Stimulated activated CD4-positive, alpha-beta T cell treated with anti-CD3 and anti-CD28 coated beads, Interleukin-2, amount 100 ng/mL, for 48 hours (primary cell): ENCODE results near the gene FAM83D.

Source experiments
- DNase-seq, 2 donors: peaks; one replicate each; pipeline ENCODE4 v3.0.0-alpha.2; 2020

The FAM83D gene

DNA sequence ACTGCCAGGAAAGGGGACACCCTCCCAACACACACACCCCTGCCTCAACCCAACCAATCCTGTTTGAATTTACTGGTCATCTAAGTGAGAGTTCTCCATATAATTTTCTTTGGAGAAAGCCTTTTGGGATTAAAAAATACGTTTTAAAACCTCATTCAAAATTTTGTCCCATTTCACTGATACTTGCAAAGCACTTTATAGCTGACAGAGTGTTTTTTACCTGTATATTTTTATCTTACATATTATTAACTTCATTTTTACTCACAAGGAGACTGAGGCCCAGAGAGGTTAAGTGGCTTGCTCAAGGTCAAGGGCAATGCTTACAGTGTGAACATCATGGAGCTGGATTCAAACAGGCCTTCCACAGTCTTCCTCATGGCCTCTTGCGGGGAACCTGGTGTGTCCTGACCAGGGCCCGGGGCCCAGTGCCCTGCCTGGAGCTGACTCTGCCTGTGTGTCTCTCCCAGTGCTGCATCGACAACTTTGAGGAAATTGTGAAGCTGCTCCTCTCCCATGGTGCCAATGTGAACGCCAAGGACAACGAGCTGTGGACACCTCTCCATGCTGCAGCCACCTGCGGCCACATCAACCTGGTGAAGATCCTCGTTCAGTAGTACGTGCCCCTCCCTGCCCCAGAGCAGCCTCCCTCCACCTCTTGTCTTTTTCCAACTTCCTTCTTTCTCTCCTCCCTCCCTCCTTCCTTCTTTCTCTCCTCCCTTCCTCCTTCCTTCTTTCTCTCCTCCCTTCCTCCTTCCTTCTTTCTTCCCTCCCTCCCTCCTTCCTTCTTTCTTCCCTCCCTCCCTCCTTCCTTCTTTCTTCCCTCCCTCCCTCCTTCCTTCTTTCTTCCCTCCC is 30.9 kb upstream of the FAM83D start:
- no peak for DNase-seq

DNA sequence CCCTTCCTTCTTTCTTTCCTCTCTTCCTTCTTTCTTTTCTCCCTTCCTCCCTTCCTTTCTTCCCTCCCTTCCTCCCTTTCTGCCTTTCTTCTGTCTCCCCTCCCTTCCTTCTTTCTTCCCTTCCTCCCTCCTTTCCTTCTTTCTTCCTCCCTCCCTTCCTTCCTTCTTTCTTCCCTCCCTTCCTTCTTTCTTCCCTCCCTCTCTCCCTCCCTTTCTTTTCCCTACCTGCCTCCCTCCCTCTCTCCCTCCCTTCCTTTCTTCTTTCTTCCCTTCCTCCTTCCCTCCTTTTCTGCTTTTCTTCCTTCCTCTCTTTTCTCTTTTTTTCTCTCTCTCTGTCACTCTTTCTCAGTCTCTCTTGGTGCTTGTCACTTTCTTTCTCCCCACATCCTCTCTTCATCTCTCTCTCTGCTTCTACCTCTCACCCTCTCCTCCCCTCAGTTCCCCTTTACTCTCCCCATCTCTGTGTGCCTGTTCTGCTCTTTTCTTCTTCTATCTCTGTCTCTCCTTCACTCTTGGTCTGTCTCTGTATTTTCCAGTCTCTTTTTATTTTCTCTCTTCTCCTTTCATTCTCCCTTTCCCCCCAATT is 30.1 kb upstream of the FAM83D start:
- no peak for DNase-seq

DNA sequence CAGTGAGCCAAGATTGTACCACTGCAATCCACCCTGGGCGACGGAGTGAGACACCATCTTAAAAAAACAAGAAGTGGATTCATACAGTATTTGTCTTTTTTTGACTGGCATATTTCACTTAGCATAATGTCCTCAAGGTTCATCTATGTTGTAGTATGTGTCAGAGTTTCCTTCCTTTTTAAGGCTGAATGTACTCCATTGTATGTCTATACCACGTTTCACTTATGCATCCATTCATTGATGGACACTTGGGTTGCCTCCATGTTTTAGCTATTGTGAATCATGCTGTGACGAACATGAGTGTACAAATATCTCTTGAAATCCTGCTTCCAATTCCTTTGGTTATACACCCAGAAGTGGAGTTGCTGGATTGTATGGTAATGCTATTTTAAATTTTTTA is 28.9 kb upstream of the FAM83D start:
- DNase-seq: no peak

DNA sequence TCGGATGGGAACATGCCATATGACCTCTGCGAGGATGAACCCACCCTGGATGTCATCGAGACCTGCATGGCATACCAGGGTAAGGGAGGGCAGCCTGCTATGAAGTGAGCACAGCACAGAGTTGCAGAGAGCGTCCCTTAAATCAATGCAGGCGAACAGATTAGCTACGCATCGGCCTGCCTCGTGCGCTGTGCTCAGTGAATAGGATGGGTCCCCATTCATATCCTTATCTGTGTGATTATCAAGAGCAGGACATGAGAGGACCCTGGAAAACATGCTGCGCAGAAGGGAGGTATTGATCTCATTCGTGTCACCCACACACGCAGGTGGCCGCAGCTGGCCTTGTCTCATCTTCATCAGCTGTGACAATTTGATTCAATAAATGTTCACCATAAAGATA is 25.6 kb upstream of the FAM83D start:
- no peak for DNase-seq

DNA sequence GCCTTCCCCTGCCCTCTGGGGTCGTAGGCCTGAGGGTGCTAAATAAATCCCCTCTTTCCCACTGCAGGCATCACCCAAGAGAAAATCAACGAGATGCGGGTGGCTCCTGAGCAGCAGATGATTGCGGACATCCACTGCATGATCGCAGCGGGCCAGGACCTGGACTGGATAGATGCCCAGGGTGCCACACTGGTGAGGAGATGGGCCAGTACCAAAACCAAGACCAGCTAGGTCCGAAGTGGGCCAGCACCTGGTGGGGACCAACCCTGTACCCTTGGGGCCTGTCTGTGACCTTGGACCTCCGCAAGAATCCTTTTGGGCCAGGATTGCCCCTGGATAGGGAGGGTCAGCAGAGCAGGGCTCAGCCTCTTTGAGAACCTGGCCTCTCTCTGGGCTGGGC is 23.6 kb upstream of the FAM83D start:
- DNase-seq: no peak

DNA sequence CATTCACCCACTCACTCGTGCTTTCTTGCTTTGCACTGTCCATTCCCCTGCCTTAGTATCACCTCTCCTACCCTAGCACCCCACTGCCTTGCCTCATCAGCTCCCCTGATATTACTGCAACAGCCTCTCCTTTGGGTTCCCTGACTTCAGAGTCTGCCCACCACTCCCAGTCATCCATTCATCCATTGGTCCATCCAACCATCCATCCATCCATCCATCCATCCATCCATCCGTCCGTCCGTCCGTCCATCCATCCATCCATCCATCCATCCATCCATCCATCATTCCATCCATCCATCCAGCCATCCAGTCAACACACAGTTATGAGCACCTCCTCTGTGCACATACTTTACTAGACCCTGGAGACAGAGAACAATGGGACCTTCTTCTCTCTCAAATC is 22.9 kb upstream of the FAM83D start:
- DNase-seq: no peak

DNA sequence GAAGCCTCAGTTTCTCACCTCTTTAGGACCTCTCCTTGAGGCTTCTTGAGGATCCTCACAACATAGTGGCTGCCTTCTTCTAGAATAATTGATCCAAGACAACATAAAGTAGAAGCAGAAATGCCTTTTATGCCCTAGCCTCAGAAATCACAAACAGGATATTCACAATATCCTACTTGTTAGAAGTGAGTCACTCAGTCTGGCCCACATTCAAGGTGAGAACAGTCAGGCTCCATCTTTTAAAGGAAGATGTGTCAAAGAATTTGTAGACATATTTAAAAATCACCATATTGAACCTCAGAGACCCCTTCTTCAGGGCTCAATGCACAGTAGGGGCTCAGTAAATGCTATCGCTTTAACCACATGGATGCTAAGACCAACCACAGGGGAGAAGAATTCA is 20.8 kb upstream of the FAM83D start:
- no peak for DNase-seq

DNA sequence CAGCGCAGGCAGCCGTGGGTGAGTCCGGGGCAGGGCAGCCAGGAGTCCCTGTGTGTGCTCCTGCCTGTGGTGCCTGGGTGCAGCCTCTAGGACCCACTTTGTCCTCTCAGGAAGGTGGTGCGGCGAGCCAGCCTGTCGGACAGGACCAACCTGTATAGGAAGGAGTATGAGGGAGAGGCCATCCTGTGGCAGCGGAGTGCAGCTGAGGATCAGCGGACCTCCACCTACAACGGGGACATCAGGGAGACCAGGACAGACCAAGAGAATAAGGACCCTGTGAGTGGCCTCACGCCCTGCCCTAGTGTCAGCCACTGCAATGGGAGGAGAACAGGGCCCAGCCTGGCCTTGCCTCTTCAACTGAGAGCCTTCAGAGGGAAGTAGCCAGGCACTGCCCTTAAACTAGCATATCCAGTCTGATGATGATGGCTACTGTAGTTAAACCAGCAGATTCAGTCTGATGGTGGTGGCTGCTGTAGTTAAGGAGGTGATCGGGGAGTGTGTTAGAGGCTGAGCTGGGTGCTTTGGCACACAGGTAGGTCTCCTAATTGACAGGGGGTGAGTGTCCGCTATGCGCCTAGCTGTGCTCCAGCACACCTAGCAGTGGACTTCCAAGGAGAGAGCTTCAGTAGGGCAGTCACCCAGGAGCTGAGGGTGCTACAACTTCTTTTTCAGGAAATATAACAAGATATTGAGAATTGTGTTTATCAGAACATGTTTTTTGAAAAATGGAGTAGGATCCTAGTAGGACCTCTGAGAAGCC is 18.1 kb upstream of the FAM83D start:
- no peak for DNase-seq

DNA sequence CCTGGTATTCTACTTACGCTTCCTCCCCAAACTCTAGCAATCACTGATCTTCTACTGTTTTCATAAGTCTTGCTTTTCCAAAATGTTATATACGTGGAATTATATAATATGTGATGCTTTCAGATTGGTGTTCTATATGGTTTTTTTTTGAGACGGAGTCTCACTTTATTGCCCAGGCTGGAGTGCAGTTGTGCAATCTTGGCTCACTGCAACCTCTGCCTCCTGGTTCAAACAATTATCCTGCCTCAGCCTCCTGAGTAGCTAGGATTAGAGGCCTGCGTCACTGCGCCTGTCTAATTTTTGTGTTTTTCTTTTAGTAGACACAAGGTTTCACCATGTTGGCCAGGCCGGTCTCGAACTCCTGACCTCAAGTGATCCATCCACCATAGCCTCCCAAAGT is 10.9 kb upstream of the FAM83D start:
- DNase-seq: no peak

DNA sequence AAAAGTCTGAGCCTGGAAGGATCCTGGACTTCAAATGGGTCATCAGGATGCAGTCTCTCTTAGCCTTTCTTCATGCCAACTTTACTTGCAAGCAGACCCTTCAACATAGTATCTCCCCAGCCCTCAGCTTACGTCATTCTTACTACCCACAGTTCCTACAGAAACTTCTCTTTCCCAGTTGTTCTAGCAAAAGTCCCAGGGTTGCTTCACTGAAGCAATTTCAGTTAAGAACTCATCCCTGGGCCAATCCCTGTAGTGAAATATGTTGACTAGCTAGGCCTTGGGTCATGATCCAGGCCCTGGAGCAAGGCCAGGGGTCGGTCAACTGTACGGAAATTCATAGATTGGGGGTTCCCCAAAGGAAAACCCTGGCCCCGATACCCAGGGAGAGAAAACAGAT is 8.6 kb upstream of the FAM83D start:
- DNase-seq: no peak

DNA sequence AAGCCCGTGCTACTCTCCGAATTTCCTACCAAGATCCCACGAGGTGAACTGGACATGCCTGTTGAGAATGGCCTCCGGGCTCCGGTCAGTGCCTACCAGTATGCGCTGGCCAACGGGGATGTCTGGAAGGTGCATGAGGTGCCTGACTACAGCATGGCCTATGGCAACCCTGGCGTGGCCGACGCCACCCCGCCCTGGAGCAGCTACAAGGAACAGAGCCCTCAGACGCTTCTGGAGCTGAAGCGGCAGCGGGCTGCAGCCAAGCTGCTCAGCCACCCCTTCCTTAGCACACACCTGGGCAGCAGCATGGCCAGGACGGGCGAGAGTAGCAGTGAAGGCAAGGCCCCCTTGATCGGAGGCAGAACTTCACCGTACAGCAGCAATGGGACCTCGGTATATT is 8.0 kb upstream of the FAM83D start:
- no peak for DNase-seq

DNA sequence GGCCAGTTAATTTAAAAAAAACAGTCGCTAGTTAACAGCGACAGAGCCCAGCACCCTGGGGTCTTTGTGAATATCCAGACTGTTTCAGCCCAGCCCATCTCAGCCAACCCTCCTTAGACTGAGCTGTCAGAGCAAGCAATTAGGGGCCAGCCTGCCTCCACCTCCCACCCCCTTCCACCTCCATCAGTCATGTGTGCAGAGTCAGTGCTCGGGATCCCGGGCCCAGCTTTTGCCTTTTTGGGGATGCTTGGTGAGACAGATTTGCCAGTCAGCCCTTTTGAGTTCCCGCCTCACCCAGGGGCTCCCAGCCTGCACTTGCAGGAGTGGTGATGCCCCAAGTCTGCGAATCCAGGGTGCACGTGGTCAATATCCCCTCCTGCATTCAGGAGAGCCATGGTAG is 6.5 kb upstream of the FAM83D start:
- DNase-seq: no peak

DNA sequence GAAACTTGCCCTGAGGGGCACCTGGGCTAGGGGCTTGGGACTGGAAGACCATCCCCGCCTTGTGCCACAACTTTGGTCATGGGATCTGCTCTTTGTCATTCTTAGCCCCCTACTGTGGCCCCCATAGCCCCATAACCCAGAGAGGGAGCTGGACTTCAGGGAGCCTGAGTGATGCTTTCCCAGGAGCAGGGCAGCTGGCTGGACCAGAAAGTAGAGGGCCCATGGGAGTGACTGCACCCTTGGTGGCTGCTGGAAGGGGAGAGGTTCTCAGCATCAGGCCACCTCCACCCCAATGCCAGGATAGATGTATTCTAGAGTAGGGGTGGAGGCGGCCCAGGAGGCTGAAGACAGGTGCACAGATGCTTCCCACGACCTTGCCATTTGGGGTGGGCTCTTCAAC is 5.8 kb upstream of the FAM83D start:
- no peak for DNase-seq

DNA sequence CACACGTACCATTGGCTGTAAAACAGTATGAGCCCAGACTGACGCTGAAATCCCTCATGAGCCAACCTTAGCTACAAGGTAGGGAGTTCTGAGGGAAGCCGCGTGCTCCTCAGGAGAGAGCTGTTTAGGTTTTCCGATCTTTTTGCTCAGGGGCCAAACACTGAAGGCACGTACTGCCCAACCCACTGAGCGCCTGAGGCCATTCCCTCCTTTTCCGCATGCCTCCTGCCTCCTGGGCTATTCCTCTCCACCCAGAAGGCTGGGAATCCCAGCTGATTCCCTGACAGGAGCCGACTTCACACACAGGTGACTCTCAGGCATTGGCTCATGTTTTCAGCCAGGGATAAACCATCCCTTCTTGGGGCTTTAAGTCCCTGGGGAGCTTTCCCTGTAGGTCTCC is 5.4 kb upstream of the FAM83D start:
- no peak for DNase-seq

DNA sequence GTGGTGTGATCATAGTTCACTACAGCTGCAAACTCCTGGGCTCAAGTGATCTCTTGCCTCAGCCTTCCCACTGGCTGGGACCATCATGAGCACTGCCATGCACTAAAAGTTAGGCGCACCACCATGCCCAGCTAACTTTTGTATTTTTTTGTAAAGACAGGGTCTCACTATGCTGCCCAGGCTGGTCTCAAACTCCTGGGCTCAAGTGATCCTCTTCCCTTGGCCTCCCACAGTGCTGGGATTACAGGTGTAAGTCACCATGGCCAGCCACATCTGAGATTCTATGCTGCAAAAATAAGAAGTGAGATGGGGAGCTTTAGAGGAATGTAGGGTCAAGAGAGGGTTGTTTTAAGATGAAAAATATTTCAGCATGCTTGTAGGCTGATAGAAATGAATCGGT is 1.5 kb upstream of the FAM83D start:
- no peak for DNase-seq

DNA sequence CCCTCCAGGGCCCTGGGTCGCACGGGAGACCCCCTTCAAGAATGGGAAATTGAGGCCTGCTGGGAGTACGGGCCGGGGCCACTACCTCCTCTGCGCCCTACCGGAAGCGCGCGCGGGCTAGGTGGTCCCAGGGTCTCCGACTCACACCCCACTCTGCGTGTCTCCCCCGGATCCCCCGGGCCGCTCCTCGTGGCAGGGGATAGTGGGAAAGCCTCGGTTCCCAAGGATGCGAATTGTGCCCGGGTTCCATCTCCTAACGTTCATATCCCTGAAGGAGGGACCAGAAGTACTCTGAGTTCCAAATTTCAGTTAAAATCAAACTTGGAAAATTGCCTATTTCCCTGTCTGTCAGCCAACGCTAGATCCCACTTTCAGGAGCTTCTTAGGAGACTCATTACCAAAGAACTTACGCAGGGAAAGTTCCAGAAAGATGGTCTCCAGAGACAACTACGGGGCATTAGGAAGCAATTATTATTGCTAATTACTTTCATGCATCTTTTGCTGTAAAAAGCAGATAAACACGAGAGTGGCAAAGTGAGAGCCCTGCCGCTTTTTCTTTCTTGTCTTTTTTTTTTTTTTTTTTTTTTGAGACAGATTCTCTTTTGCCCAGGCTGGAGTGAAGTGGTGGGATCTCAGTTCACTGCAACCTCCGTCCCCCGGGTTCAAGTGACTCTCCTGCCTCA is 858 bp downstream of the FAM83D start:
- no peak for DNase-seq

DNA sequence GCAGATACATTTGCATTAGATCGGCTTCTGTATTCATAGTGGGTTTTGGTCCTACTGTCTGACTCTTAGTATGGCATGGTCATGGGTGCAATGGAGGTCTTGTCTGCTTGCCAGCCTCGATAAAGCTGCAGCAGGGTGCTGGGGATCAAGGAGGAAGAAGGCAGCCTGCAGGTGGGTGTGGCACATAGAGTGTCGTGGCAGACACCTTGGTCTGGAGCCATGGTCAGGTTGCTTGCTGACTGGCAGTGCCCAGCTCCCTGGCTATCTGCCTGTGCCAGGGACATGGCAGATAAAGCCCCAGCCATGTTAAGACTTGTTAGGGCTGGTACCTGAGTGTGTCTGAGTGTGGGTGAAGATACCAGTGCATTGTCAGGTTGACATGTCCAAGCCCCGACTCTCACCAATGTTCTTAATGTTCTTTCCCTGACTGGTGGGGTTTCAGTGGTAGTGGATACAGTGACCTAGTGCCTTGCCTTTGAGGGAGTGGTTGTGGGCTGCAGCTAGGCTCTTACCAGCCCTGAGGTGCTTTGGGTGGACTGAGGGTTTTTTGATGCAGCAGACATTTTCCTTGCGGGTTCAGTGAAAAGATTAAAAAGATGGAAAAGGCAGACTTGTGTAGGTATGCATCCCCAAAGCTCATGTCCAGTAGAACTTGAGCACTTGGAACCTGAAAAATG is 1.8 kb downstream of the FAM83D start:
- DNase-seq: no peak

DNA sequence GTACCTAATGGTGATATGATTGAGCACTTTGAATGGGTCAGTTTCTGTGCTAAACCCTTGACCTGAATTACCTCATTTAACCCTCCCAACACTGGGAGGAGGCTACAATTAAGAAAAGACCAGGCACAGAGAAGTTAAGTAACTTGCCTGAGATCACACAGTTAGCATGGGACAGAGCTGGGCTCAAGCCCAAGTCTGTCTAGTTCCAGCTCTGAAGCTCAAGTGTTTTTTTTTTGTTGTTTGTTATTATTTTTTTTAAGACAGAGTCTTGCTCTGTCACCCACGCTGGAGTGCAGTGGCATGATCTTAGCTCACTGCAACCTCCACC is 4.0 kb downstream of the FAM83D start:
- no peak for DNase-seq

DNA sequence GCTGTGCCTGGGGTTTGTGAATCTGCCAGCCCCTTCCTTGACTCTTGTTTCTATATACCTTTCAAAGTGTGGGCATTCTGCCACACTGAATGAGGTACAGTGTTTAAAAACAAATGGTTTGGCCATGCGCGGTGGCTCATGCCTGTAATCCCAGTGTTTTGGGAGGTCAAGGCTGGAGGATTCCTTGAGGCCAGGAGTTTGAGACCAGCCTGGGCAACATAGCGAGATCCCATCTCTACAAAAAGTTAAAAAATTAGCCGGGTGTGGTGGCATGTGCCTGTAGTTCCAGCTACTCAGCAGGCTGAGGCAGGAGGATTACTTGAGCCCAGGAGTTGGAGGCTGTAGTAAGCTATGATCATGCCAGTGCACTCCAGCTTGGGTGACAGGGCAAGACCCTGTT is 5.8 kb downstream of the FAM83D start:
- DNase-seq: no peak

DNA sequence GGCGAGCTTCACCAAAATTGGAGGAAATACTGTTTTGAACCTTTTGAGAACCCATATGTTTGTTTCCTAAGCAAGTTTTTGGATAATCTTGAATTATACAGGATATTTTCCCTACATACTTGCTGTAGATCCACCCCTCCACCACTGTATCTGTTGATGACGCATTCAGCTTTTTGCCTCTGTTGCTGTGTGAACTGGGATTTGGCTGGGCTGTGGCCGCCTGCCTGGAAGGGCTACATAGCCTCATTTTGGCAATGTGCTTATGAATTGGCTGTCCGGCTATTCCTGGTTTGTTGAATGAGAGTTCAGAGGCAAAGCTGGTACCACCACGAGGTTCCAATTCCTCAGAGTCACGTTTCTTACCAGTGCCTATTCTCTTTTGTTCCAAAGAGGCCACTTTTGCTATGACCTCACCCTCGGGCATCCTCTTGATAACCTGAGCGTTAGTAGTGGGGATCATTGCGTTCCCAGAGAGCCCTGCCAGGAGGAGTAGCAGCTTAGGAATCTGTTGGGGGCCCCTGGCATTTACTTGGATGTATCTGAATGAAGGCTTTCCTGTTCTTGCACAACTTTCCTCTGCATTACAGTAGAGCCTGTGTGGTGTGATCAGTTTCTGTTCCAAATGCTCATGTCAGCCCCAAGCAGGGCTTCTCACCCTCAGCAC is 6.4 kb downstream of the FAM83D start:
- DNase-seq: no peak

DNA sequence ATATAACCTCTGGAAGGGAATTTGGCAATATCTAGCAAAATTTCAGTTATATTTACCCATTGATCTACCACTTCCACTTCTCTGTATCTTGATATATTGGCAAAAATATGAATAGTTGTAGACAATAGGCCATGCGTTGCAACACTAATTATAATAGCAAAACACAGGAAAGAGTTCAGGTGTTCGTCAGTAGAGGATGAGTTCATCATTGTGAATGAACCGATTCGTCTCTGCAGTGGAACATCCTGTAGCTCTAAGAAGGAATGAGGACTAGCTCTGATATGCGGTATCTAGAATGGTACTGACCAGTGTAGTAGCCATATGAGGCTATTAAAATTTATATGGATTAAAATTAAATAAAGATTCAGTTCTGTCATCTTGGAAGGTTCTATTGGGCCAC is 8.3 kb downstream of the FAM83D start:
- DNase-seq: no peak

DNA sequence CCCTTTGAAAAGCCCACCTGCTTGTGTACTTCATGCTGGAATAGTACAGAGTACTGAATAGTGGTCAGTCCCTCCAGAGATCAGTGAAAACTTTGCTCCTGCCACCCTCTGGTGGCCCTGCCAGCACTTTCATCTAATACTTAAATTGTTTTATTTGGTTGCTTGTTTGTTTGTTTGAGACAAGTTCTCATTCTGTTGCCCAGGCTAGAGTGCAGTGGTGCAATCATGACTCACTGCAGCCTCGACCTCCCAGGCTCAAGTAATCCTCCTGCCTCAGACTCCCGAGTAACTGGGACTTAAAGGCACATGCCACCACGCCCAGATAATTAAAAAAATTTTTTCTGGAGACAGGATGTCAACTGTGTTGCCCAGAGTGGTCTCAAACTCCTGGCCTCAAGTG is 9.1 kb downstream of the FAM83D start:
- no peak for DNase-seq

DNA sequence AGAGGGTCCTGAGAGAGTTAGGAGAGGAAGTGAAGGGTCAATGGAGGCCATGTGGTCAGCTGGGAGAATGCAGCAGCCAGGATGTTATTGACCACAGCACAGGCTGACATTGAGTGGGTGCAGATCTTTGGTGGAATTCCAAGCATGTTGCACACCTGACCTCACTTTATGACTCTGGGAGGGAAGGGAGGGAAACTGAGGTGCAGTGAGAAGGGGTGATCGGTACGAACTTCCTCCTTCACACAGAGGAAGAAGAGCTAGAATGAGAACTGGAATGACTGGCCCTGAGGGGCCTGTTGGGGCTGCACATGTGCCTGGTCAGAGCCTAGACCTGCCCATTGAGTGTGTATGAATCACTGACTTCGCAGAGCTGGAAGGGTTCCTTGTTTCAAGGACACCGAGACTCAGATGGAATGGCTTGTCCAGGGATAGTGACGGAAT is 9.8 kb downstream of the FAM83D start:
- DNase-seq: no peak
